K562 (cell line): ENCODE measurements around the gene AHCY. TPM values are rescaled to one million over a fixed set of nuclear protein-coding genes. Genes with fewer than 3 reads are reported as not detected.

Source experiments
- ATAC-seq: fragments of 200-7000 bp; cut with Tn5 transposase; 3 replicates; pipeline ENCODE4 v1.9.1; 2020; ENCODE audit warnings: moderate library complexity
- BruUV-seq: library from RNA; stranded (reverse); fragments of 400-500 nt; replicated peaks from 2 replicates; lab custom pipeline; 2021; lab: Mats Ljungman, UMichigan
- CTCF ChIA-PET: fragments of 300-600 bp; formaldehyde crosslinking; extraction: SDS; loops from one replicate; lab custom pipeline; 2021; ENCODE audit warnings: low intra/inter-chr PET ratio; lab: Yijun Ruan, JAX
- POLR2A ChIA-PET: fragments of 300-600, 350-650 bp; sonication (Branson Sonifier 250); formaldehyde crosslinking; extraction: SDS; loops from one replicate; lab custom pipeline; 2021; ENCODE audit warnings: antibody characterized with exemption, inconsistent platforms; lab: Yijun Ruan, JAX
- DNase-seq, 4 experiments: peaks; one replicate each; pipeline versions ENCODE4 v3.0.0 to v3.0.0-alpha.2; 2011 to 2018; ENCODE audit warnings: low spot score in 3 of 4, mixed read lengths in 3 of 4; ENCODE audit errors: extremely low read depth in 1 of 4
- FAIRE-seq: peaks from 2 replicates; lab custom pipeline; 2011; peaks lifted over from hg19 to GRCh38; lab: Jason Lieb, UNC
- H2AFZ ChIP-seq: 2 replicates; pipeline ENCODE4 v1.6.0; 2011; ENCODE audit warnings: low read depth, low read length, control low read depth, inconsistent platforms
- H3K27ac ChIP-seq: fragments of 200-600 bp; 3 replicates; pipeline ENCODE4 v1.8.0; 2011; ENCODE audit warnings: low read depth, mild to moderate bottlenecking, control low read depth, inconsistent platforms, low read length, moderate library complexity, mixed read lengths; ENCODE audit errors: extremely low read depth
- H3K27me3 ChIP-seq, 2 experiments: fragments of 300-600 bp in 1 of 2; 2 replicates in 1 of 2; 3 replicates in 1 of 2; pipeline versions ENCODE4 v1.6.0 to v1.8.0; 2011; ENCODE audit warnings: inconsistent platforms in 2 of 2, low read length in 2 of 2, mild to moderate bottlenecking in 1 of 2, mixed read lengths in 1 of 2, moderate library complexity in 1 of 2; ENCODE audit not compliant: control insufficient read depth in 2 of 2, insufficient read depth in 2 of 2
- H3K36me3 ChIP-seq: fragments of 300-600 bp; 3 replicates; pipeline ENCODE4 v1.8.0; 2011; ENCODE audit warnings: mild to moderate bottlenecking, low read length, inconsistent platforms; ENCODE audit not compliant: control insufficient read depth, insufficient read depth
- H3K4me1 ChIP-seq, 2 experiments: fragments of 200-600 bp in 1 of 2; replicated peaks in 1 of 2; 2 replicates in 1 of 2; 3 replicates in 1 of 2; pipeline versions ENCODE4 v1.5.1 to v1.8.0; 2011; ENCODE audit warnings: inconsistent platforms in 2 of 2, low read length in 2 of 2, mild to moderate bottlenecking in 1 of 2, mixed read lengths in 1 of 2, moderate library complexity in 1 of 2; ENCODE audit not compliant: control insufficient read depth in 2 of 2, insufficient read depth in 2 of 2
- H3K4me2 ChIP-seq: 2 replicates; pipeline ENCODE4 v1.6.1; 2011; ENCODE audit warnings: low read length, control low read depth, inconsistent platforms, mixed read lengths; ENCODE audit not compliant: insufficient read depth
- H3K4me3 ChIP-seq: fragments of 200-600 bp; sonication (generic), shearing (Covaris generic); 2 replicates; pipeline ENCODE4 v1.5.1; 2016; ENCODE audit warnings: control low read depth, inconsistent platforms
- H3K79me2 ChIP-seq: fragments of 200-600 bp; 3 replicates; pipeline ENCODE4 v1.8.0; 2011; ENCODE audit warnings: low read length, inconsistent platforms; ENCODE audit not compliant: control insufficient read depth, insufficient read depth
- H3K9ac ChIP-seq, 2 experiments: 2 replicates each; pipeline versions ENCODE4 v1.6.0 to v1.6.1; 2011; ENCODE audit warnings: low read depth in 2 of 2, low read length in 2 of 2, control low read depth in 1 of 2, inconsistent platforms in 1 of 2, mild to moderate bottlenecking in 1 of 2, mixed read lengths in 1 of 2; ENCODE audit not compliant: insufficient read depth in 1 of 2
- H3K9me1 ChIP-seq: one replicate; pipeline ENCODE4 v1.6.0; 2011; ENCODE audit warnings: inconsistent platforms, mild to moderate bottlenecking, low read length, moderate library complexity; ENCODE audit not compliant: control insufficient read depth, insufficient read depth
- H3K9me3 ChIP-seq: replicated peaks from 2 replicates; pipeline ENCODE4 v1.5.1; 2011; ENCODE audit warnings: low read depth, low read length, inconsistent platforms; ENCODE audit not compliant: control insufficient read depth, insufficient read depth
- H4K20me1 ChIP-seq: replicated peaks from 2 replicates; pipeline ENCODE4 v1.6.1; 2011; ENCODE audit warnings: low read length, inconsistent platforms, mixed read lengths; ENCODE audit not compliant: control insufficient read depth, insufficient read depth
- ASH1L ChIP-seq: fragments of 450-650 bp; IDR thresholded peaks from 2 replicates; pipeline ENCODE4 v1.6.1; 2018; ENCODE audit warnings: borderline replicate concordance, mild to moderate bottlenecking, low read depth; ENCODE audit not compliant: partially characterized antibody
- BMI1 ChIP-seq: fragments of 150-350 bp; IDR thresholded peaks from 2 replicates; pipeline ENCODE4 v1.6.1; 2014; ENCODE audit warnings: low read length
- CBX1 ChIP-seq: sonication (generic); IDR thresholded peaks from 2 replicates; pipeline ENCODE4 v1.6.1; 2016; ENCODE audit warnings: antibody characterized with exemption, low read depth, mild to moderate bottlenecking
- ELF1 ChIP-seq: fragments of 200-800 bp; sonication (Bioruptor generic); IDR thresholded peaks from 2 replicates; pipeline ENCODE4 v1.6.1; 2016; ENCODE audit warnings: missing genetic modification characterization, missing compliant biosample characterization
- EP300 ChIP-seq: IDR thresholded peaks from 2 replicates; pipeline ENCODE4 v1.6.1; 2012; ENCODE audit warnings: low read length, improper control_type of control experiment
- ETV1 ChIP-seq: fragments of 450-650 bp; conservative IDR thresholded peaks from 2 replicates; pipeline ENCODE4 v1.6.1; 2016; ENCODE audit warnings: missing genetic modification characterization, control low read depth, low read depth, missing compliant biosample characterization
- FOXA3 ChIP-seq, 2 experiments: fragments of 450-650 bp in 1 of 2; sonication (generic) in 1 of 2; formaldehyde crosslinking; IDR thresholded peaks in 1 of 2; conservative IDR thresholded peaks in 1 of 2; 2 replicates each; pipeline versions ENCODE4 v1.4.0 to v1.8.0; 2020 to 2022; ENCODE audit warnings: mild to moderate bottlenecking in 2 of 2, missing genetic modification reagents in 1 of 2
- MED1 ChIP-seq: sonication (generic); formaldehyde crosslinking; IDR thresholded peaks from 2 replicates; pipeline ENCODE4 v1.8.1; 2023; ENCODE audit warnings: missing genetic modification reagents, borderline replicate concordance
- RCOR1 ChIP-seq, 2 experiments: IDR thresholded peaks; 2 replicates each; pipeline ENCODE4 v1.6.1; 2012; ENCODE audit warnings: low read depth in 2 of 2, low read length in 2 of 2, borderline replicate concordance in 1 of 2, improper control_type of control experiment in 1 of 2
- SAP30 ChIP-seq: fragments of 200-600 bp; sonication (generic); IDR thresholded peaks from 2 replicates; pipeline ENCODE4 v1.6.1; 2012; ENCODE audit warnings: borderline replicate concordance, low read depth, mild to moderate bottlenecking, moderate library complexity, low read length, control low read depth, inconsistent platforms; ENCODE audit not compliant: insufficient read depth, poor library complexity, severe bottlenecking
- STAT5A ChIP-seq: IDR thresholded peaks from 2 replicates; pipeline ENCODE4 v1.6.1; 2012; ENCODE audit warnings: low read length, inconsistent platforms, borderline replicate concordance
- TSC22D4 ChIP-seq: fragments of 450-650 bp; IDR thresholded peaks from 2 replicates; pipeline ENCODE4 v1.6.1; 2016; ENCODE audit warnings: missing genetic modification characterization, missing biosample characterization, control low read depth
- ZNF232 ChIP-seq: sonication (generic); formaldehyde crosslinking; IDR thresholded peaks from 2 replicates; pipeline ENCODE4 v1.8.0; 2022; ENCODE audit warnings: mild to moderate bottlenecking, missing genetic modification reagents
- WGBS: fragments of 100-300 bp; shearing (Covaris generic); methylation state at CpG from one replicate; pipeline ENCODE4 v1.1.6; 2016; ENCODE audit warnings: low coverage, mixed read lengths; ENCODE audit not compliant: insufficient coverage; ENCODE audit errors: missing lambda C conversion rate; 5-methylcytosine and 5-hydroxymethylcytosine counted together
- in situ Hi-C: fragments of 300-500 bp; cut with MboI; formaldehyde crosslinking; loops from 4 replicates; pipeline ENCODE4 v1.15.0; 2018; ENCODE audit warnings: inconsistent platforms, mixed read lengths
- intact Hi-C: fragments of 100-400 bp; cut with micrococcal nuclease; formaldehyde crosslinking; loops from 2 replicates; pipeline ENCODE4 v1.14.2; 2022
- polyA plus RNA-seq, 8 experiments: library from polyadenylated mRNA; depleted of rRNA in 4 of 8; stranded (reverse) in 5 of 8; unstranded in 3 of 8; fragments of >200 nt; fragmentation: Nextera tagmentation in 2 of 8; fragmentation: Illumina TruSeq in 1 of 8; extraction: Ambion mirVana in 2 of 8; extraction: Trizol in 1 of 8; gene quantifications; 2 replicates each; pipeline versions ENCODE4 v1.2.1 to v1.2.3, GENCODE V29; 2011 to 2014; ENCODE audit warnings: inconsistent platforms in 1 of 8, missing spikeins in 1 of 8
- total RNA-seq, 7 experiments: library from RNA; depleted of rRNA in 6 of 7; stranded (reverse); fragments of >200 nt in 6 of 7; fragmentation: Illumina TruSeq in 2 of 7; extraction: Trizol in 2 of 7; gene quantifications; 2 replicates each; pipeline versions ENCODE4 v1.2.1 to v1.2.3, GENCODE V29; 2011 to 2021; ENCODE audit warnings: low replicate concordance in 1 of 7
- TF ChIP-seq, protein P1 (sequence below), 2 experiments: IDR thresholded peaks in 1 of 2; conservative IDR thresholded peaks in 1 of 2; 2 replicates each; pipeline ENCODE4 v1.6.1; 2016; ENCODE audit warnings: low read depth in 2 of 2, mild to moderate bottlenecking in 1 of 2, missing compliant biosample characterization in 1 of 2, missing genetic modification characterization in 1 of 2, moderate library complexity in 1 of 2
- TF ChIP-seq, protein P2 (sequence below): sonication (generic); formaldehyde crosslinking; IDR thresholded peaks from 2 replicates; pipeline ENCODE4 v1.8.1; 2023; ENCODE audit warnings: mild to moderate bottlenecking, missing genetic modification reagents

Gene AHCY
- total and polyA plus RNA-seq, 9 of the 15 experiments (the other 6 are each of a cell fraction or from before 2014, with no cell fraction given) = 82.5 to 269 (median 190) TPM

DNA sequence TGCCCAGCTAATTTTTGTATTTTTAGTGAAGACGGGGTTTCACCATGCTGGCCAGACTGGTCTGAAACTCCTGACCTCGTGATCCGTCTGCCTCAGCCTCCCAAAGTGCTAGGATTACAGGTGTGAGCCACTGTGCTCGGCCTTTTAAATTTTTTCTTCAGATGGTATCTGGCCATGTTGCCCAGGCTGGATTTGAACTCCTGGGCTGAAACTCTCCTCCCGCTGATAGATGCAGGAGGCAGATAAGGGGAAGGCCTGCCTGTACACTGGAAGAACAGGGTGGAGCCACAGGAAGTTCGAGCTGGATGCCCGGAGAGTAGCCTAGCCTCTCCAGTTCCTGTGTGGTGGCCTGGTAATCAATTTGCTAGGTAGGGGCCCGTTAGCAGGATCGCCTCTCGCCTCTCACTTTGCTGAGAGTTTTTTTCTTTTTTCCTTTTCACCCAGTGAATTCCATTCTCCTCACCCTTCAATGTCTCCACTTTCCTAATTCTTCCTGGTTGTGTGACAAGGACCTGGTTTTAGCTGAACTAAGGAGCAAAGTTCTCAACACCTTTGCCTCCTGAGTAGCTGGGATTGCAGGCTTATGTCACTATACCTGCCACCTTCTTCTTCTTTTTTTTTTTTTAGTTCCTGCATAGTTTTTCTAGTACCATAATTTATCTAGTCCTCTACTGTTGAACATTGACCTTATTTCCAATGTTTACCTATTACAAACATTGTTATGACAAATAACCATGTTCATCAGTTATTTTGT is 40.5 kb upstream of the AHCY start:
- Histone ChIP-seq H3K4me3 (no peak overlapping the region), H3K9me1 (no peaks in the 10 kb centered on the region), H3K9ac (peak overlapping the region in 1 of 2 experiments; percentile 78; a peak in 1 of 4 replicates), H3K79me2 (no peaks in the 10 kb centered on the region), H3K36me3 (no peaks in the 10 kb centered on the region), H4K20me1 (no peaks in the 10 kb centered on the region), H3K4me2 (no peak overlapping the region), H3K27ac (no peak overlapping the region), H3K27me3 (no peaks in the 10 kb centered on the region), H3K9me3 (no peaks in the 10 kb centered on the region), H3K4me1 (no peaks in the 10 kb centered on the region; a peak in 2 of 5 replicates), H2AFZ (peak overlapping the region; percentile 57)
- FAIRE-seq (no peak), ATAC-seq (peak; percentile 65), DNase-seq (peak in 1 of 4 experiments; percentile 15)
- in situ Hi-C loops (no loop called here), intact Hi-C loops (no loop called here)
- CTCF ChIA-PET = no interaction called here
- POLR2A ChIA-PET = interaction anchor here (1.3 kb wide), 1 partner anchor 12 kb away, joined by 3 read pairs; no protein-coding TSS in a partner anchor
- 35% methylated on average over 9 of the region's 10 CpGs for WGBS
- BruUV-seq = no TSS peak
- TF ChIP-seq CBX1 = no peak
- TF ChIP-seq BMI1 = no peak
- TF ChIP-seq, protein P1, sequence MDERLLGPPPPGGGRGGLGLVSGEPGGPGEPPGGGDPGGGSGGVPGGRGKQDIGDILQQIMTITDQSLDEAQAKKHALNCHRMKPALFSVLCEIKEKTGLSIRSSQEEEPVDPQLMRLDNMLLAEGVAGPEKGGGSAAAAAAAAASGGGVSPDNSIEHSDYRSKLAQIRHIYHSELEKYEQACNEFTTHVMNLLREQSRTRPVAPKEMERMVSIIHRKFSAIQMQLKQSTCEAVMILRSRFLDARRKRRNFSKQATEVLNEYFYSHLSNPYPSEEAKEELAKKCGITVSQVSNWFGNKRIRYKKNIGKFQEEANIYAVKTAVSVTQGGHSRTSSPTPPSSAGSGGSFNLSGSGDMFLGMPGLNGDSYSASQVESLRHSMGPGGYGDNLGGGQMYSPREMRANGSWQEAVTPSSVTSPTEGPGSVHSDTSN (CRISPR knock-in tag; IDR thresholded peaks at IDR 0.05; ENCODE audit: low read depth) = no peak
- TF ChIP-seq, protein P1 (tag; conservative IDR thresholded peaks at IDR 0.05; ENCODE audit: low read depth) = no peak
- TF ChIP-seq SAP30 = no peak
- TF ChIP-seq STAT5A = no peak
- TF ChIP-seq FOXA3 (CRISPR knock-in tag; conservative IDR thresholded peaks at IDR 0.05 in 1 of 2, IDR thresholded peaks at IDR 0.05 in 1 of 2) = no peak
- TF ChIP-seq EP300 = no peak
- peak in 1 of 2 experiments; percentile 74; a peak in 1 of 4 replicates for TF ChIP-seq RCOR1 (IDR thresholded peaks at IDR 0.05; ENCODE audit: borderline replicate concordance in 1 of 2, low read depth in 2 of 2, low read length in 2 of 2)
- TF ChIP-seq ELF1 (tag) = no peak
- TF ChIP-seq ASH1L = no peak
- no peak for TF ChIP-seq ZNF232 (CRISPR knock-in tag)
- TF ChIP-seq ETV1 (tag) = no peak
- TF ChIP-seq, protein P2, sequence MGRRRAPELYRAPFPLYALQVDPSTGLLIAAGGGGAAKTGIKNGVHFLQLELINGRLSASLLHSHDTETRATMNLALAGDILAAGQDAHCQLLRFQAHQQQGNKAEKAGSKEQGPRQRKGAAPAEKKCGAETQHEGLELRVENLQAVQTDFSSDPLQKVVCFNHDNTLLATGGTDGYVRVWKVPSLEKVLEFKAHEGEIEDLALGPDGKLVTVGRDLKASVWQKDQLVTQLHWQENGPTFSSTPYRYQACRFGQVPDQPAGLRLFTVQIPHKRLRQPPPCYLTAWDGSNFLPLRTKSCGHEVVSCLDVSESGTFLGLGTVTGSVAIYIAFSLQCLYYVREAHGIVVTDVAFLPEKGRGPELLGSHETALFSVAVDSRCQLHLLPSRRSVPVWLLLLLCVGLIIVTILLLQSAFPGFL = no peak
- TF ChIP-seq MED1 (CRISPR knock-in tag) = no peak
- TF ChIP-seq TSC22D4 = no peak
